ENCODE results near the gene NFATC1.

The NFATC1 gene

DNA sequence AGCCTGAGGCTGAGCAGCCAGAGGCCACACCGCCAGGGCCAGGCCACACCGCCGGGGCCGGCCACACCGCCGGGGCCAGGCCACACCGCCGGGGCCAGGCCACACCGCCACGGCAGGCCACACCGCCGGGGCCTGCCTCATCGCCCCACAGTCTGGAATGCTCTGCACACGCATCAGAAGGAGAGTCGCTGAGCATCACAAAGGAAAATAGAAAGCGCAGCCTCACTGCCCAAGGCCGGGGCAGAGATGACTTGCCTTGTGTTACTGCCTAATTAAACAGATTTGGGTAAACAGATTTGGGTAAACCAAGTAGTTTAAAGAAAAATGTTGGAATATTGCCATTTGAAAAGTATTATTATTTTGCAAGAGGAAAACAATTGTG lies 10.4 kb upstream of the NFATC1 start:
- TF ChIP-seq, protein P1, sequence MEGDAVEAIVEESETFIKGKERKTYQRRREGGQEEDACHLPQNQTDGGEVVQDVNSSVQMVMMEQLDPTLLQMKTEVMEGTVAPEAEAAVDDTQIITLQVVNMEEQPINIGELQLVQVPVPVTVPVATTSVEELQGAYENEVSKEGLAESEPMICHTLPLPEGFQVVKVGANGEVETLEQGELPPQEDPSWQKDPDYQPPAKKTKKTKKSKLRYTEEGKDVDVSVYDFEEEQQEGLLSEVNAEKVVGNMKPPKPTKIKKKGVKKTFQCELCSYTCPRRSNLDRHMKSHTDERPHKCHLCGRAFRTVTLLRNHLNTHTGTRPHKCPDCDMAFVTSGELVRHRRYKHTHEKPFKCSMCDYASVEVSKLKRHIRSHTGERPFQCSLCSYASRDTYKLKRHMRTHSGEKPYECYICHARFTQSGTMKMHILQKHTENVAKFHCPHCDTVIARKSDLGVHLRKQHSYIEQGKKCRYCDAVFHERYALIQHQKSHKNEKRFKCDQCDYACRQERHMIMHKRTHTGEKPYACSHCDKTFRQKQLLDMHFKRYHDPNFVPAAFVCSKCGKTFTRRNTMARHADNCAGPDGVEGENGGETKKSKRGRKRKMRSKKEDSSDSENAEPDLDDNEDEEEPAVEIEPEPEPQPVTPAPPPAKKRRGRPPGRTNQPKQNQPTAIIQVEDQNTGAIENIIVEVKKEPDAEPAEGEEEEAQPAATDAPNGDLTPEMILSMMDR (IDR thresholded peaks at IDR 0.05; ENCODE audit: low read depth, low read length): no peak
- H3K4me3 ChIP-seq (ENCODE audit: low read depth, low read length): no peak overlapping the region

DNA sequence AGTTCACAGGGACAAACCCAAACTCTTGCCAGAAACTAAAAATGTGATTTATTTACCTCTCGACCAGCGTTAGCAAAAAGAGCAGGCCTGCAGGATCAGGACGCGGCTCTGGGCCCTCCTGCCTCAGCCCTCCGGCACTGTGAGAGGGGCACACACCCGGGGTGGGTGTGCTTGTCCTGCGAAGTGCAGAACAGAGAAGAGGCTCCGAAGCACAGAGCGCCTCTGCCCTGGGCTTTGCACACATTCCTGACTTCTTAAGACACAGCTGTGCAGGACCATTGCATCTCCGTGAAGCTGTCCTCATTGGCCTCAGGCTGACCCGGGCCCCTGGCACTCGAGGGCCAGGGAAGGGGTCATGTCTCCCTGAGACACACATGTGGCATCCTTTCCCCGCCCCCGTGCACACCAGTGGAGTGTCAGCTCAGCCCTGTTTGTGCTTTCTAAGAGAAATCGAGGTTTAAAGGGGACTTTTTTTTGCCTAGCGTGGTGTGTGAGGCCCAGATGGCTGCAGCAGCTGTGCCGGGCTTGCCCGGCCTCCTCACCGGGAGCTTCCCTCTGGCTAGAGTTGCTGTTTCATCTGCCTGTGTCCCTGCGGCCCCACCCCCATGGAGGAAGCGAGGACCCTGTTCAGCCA lies 9.9 kb upstream of the NFATC1 start:
- no peak overlapping the region for H3K4me3 ChIP-seq (ENCODE audit: low read depth, low read length)
- TF ChIP-seq, protein P1 (IDR thresholded peaks at IDR 0.05; ENCODE audit: low read depth, low read length): no peak

DNA sequence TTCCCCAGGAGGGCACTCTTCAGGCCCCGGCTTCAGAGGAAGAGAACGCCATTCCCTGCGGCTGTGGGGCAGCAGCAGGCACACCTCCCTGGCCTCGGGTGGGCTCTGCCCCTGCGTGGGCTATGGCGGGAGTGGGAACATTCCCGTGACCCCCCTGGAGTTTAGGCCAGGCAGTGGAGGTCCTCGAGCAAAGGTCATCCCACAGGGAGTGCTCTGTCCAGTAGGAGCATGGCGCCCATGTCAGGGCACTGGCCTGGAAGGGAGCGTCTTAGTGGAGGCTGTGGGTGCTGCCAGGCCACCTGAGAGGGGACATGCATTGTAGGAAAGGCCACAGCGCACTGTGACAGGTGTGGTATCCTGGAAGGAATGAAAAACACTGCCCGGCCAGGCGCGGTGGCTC lies 9.2 kb upstream of the NFATC1 start:
- TF ChIP-seq, protein P1 (IDR thresholded peaks at IDR 0.05; ENCODE audit: low read depth, low read length): no peak
- no peak overlapping the region for H3K4me3 ChIP-seq (ENCODE audit: low read depth, low read length)

DNA sequence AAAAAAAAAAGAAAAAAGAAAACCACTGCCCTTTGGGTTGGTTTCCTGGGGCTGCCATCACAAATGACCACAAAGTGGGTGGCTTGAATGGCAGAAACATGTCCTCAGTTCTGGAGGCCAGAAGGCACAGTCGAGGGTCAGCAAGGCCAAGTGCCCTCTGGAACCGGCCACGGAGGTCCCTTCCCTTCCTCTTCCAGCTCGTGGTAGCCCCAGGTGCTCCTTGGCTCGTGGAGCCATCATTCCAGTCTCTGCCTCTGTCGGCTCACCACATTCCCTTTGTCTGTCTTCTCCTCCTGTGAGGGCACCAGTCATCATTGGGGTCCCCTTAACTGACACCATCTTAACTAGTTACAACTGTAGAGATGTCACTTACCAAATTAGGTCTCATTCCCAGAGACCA lies 8.5 kb upstream of the NFATC1 start:
- no peak overlapping the region for H3K4me3 ChIP-seq (ENCODE audit: low read depth, low read length)
- TF ChIP-seq, protein P1 (IDR thresholded peaks at IDR 0.05; ENCODE audit: low read depth, low read length): no peak

DNA sequence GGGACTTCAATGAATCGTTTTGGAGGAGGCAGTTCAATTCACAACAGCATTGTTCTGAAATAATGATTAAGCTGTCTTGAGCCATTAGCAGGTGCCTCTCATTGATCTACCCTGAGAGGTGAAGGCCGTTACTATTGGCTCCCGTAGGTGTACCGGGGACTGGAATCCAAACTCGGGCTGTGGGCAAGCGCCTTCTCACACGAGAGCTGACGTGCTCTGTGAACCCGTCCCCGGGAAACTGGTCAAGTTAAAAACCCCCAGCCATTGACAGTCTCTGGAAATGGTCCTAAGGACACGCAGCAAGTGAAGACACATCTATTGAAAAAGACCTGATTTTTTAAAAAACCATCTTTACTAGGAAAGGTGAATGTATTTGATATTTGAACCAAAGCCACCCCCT lies 8.1 kb upstream of the NFATC1 start:
- TF ChIP-seq, protein P1 (IDR thresholded peaks at IDR 0.05; ENCODE audit: low read depth, low read length): no peak
- no peak overlapping the region for H3K4me3 ChIP-seq (ENCODE audit: low read depth, low read length)

DNA sequence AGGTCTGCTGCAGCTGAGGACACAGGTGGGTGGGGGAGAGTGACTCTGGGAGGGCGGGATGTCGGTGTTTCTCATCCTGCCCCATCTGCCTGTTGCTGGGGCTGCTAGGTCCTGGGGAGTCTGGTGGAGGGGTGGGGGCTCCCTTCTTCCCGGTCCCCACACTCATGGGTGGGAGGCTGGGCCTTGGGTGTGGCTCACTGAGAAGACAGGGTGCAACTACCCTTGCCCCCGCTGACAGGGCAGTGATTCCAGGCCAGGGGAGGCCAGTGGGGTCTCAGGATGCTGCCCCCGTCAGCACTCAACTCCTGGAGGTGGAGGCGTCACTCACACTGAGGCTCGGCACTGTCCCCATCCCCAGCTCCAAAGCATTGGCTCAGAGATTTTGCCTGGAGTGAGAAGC lies 7.7 kb upstream of the NFATC1 start:
- TF ChIP-seq, protein P1 (IDR thresholded peaks at IDR 0.05; ENCODE audit: low read depth, low read length): no peak
- no peak overlapping the region for H3K4me3 ChIP-seq (ENCODE audit: low read depth, low read length)

DNA sequence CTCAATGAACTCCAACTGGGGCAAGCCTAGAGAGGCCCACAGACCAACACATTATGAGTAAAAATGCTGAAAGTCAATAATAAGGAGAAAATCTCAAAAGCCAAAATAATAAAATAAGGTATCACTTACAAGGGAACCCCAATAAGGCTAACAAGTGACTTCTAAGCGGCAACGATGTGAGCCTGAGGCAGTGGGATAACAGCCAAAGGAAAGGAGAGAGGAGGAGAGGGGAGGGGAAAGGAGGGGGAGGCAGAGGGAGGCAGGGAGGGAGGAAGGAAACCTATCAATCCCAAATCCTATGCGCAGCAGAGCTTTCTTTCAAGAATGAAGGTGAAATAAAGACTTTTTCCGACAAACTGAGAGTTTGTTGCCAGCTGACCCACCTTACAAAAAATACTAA lies 6.0 kb upstream of the NFATC1 start:
- no peak overlapping the region for H3K4me3 ChIP-seq (ENCODE audit: low read depth, low read length)
- TF ChIP-seq, protein P1 (IDR thresholded peaks at IDR 0.05; ENCODE audit: low read depth, low read length): no peak
